NCI-H2081 (cell line): ENCODE results near the gene FEV.

Experiments used
- DNase-seq, 2 experiments: peaks; one replicate each; lab custom pipeline; 2025; lab: John Stamatoyannopoulos, UW

FEV gene

GRCh38 chr2:218979846-218980734 lies 4.9 kb downstream of the FEV start:
- DNase-seq, result peak; percentile 77 to 86

GRCh38 chr2:218975060-218975777 lies 9.8 kb downstream of the FEV start:
- DNase-seq, result no peak

DNA sequence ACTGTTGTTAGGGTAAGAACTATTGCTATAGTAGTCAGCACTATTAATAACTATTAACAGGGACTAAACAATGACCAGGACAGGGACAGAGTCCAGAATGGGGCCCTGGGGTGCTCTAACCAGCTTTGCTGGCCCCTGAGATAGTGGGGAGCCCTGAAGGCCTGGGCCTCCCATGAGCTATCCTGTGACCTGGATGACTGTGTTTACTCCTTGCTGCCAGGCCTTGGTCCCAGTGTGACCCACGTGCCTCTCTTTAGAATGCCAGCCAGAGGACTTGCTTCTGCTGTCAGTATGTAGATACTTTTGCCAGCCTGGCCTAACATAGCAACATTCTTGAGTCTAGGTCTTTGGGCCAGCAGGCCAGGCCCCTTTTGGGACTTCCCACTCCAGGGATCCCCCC lies 14.1 kb downstream of the FEV start:
- no peak for DNase-seq

DNA sequence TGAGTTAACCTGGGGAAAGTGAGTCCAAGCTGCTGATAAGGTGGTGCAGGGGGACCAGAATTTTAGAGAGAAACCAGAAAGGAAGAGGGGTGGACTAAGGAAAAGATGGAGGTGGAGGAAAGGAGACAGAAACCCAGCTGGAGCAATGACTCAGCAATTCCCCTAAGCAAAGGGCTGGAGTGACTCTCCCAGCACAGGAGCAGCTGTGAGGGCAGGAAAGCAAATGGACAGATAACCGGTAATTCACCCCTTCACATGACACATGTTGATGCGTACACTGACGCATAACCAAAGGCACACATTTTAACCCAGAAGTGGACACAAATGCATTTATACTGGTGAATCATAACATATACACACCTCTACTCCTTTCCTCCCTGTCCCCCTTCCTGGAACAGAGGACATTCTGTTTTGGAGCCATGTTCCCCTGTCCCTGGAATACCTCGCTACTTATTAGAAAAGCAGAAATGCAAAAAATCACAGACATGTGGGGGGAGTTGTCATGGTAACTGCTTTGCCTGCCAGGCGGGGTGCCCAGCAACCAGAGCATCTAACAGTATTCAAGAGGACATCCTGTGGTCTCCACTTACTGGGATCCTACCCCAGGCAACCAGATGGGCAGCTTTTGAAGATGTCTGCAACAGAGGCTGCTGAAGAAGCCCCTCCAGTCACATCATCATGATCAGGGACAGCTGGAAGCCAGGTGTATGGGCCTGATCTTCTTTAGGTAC lies 20.8 kb downstream of the FEV start:
- peak; percentile 58 to 76 for DNase-seq

GRCh38 chr2:218963601-218964000 lies 21.4 kb downstream of the FEV start:
- no peak for DNase-seq

DNA sequence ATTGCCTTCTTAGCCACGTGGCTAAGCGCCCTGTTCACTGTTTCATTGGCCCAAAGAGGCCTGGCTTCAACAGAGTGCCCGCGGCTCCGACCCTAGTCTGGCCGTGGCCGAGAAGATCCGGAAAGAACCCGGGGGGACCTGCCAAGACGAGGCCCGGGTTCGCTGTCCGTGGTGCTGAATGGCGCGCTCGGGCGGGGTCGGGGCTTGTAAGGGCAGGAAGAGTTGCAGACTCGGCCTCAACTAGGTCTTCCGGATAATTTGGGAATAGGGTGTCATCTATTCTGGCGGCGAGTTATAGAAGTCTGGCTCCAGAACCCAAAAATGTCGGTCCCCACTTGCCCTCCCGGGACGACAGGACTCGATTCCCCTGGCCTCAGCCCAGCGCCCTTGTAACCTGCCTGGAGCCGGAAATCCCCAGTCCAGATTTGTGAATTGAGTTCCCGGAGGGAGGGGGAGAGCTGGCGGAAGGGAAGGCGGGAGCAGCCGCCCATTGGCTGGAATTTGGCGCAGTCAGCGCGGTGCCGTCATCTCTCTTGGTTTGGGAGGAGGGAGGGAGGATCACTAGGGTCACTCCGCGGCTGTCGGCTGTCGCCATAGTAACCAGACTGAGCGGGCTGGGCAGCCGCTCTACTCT lies 22.0 kb downstream of the FEV start:
- peak; percentile 96 to 98 for DNase-seq

DNA sequence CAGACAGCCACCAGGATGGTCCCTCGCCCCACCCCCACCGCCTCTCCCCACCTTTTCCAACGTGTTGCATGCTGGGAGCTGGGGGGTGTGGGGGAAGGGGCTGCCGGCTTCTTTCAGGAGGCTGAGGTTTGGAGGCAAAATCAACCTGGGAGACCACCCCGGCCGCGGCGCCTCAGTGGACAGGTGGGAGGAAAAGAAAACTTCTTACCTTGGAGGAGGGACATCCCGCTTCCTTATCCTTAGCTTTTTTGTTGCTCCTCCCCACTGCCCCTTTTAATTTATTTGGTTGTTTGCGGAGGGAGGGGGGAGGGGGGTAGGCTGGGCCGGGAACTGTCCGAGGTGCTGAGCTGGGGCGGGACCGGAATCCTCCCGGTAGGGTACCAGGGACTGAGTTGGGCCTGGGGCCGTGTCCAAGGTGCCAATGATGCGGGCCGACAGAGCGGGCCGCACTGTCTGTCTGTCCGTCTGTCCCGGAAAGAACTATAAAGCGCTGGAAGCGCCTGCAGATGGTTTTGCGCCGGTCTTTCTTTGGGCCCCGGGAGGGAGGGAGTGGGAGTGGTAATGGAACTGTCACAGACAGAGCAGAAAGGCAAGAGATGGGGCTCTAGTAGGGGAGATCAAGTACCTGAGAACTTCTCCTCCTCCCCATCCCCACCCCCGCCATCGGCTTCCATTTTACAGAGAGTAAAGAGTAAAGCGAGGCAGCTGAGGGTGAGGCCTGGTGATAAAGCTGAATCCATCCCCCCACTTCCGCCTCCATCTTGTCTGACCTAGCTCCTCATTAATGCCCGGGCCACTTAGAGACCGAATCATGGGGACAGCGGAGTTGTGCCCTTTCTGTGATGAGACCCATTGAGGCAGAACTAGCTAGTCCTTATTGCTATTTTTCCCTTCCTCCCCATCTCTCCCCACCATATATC lies 23.1 kb downstream of the FEV start:
- DNase-seq, result peak; percentile 75 to 76

GRCh38 chr2:218961229-218961628 lies 23.8 kb downstream of the FEV start:
- DNase-seq, result no peak

- DNase-seq, result peak; percentile 28 to 56
Observed at GRCh38 chr2:218960309-218961165, 24.4 kb downstream of the FEV start.

DNA sequence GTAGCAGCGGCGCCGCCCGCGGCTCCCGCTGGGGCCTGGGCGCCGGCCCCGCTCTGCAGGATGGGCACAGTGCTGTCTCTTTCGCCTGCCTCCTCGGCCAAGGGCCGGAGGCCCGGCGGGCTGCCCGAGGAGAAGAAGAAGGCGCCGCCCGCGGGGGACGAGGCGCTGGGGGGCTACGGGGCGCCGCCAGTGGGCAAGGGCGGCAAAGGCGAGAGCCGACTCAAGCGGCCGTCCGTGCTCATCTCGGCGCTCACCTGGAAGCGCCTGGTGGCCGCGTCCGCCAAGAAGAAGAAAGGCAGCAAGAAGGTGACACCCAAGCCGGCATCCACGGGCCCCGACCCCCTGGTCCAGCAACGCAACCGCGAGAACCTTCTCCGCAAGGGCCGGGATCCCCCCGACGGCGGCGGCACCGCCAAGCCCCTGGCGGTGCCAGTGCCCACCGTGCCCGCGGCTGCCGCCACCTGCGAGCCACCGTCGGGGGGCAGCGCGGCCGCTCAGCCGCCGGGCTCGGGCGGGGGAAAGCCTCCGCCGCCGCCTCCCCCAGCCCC lies 25.1 kb downstream of the FEV start:
- DNase-seq, result no peak

GRCh38 chr2:218959141-218959731 lies 25.7 kb downstream of the FEV start, which contains the start of gene CDK5R2:
TSS of gene CDK5R2 (plus strand) at chr2:218959666. CDS start at chr2:218959821, 155 bp downstream.
- peak; percentile 96 for DNase-seq

GRCh38 chr2:218958276-218958675 lies 26.7 kb downstream of the FEV start:
- DNase-seq, result no peak

DNA sequence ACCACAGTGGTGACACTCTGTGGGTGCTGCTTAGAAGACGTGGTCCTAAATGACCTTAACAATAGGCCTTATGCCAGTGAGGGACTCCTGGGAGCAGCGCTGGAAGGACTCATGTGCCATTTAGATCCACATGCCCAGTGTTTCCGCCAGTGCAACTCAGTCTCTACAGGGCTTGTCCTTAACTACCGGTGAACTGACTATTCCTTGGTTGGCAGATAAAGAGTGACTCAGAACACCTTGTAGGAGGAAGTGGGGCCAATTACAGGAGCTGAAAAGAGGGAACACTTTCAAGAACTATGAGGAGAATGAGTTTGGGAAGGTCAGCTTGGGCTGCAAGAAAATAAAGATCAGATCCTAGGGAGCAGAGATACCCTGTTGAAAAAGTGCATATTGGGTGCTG lies 27.3 kb downstream of the FEV start:
- no peak for DNase-seq

DNA sequence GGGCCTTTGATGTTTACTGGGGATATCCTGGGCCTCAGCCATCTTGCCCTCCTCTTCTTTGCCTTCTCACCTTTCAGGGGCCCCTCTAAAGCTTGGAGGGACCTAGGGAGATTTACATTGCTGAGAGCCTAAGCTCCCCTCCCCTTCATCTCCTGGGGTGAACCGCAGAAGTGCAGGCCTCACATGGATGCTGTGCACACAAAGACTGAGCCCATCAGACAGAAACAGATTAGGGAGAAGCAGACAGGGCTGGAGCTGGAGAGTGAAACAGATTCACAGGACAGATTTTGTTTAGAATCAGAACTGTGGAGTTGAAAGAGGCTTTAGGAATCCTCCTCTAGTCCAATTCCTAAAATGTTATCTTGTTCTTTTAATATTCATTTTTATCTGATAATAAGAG lies 28.9 kb downstream of the FEV start:
- no peak for DNase-seq

- DNase-seq, result no peak
Observed at GRCh38 chr2:218954541-218955300, 30.3 kb downstream of the FEV start.

DNA sequence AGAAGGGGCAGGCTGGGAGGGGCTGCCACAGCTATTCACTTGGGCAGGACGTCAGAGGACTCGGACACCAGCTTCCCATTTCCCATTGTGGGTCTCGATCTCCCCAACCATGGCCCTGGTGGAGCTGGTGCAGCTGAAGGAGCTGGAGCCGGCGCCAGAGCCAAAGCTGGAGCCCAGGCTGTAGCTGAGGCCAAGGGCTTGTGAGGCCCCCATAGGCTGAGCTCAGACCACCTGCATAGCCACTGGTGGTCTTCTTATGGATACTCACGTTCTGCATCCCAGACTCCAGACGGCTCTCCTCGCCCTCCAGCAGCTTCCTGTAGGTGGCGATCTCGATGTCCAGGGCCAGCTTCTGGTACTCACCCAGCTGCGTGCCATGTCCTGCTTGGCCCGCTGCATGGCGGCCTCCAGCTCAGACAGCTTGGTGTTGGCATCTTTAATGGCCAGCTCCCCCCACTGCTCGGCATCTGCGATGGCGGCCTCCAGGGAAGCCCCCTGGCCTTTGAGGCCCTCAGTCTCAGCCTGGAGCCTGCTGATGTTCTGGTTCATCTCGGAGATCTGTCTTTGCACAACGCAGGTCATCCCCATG lies 31.5 kb downstream of the FEV start:
- no peak for DNase-seq

DNA sequence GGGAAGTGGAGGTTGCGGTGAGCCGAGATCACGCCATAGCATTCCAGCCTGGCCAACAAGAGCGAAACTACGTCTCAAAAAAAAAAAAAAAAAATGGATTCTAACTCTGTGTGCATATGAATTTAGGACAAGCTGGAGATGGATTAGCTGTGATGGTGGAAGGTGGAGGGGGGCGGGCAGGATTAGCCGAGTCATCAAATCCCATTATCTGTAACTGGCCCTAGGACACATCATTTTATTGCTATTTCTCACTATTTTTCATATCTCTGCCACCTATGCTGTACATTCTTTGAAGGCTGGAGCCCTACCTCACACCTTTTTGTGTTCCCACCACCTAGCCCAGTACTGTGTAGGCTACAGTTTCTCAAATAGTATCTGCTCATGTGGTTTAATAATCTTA lies 32.8 kb downstream of the FEV start:
- DNase-seq, result no peak

DNA sequence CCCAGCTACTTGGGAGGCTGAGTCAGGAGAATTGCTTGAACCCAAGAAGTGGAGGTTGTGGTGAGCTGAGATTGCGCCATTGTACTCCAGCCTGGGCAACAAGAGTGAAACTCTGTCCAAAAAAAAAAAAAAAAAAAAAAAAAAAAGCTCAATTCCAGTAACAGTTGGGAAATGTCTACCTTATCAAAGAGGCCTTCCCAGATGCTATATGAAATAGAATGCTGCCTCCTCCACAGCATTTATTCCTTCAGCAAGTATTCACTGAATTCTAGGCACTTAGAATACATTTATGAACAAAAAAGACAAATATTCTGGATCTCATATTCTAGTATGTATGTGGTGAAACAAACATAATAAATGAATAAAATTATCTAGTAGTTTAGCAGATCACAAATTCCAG lies 38.4 kb downstream of the FEV start:
- DNase-seq, result no peak
